ENCODE measurements around the gene MRPS12. TPM values are rescaled to one million over a fixed set of nuclear protein-coding genes. Genes with fewer than 3 reads are reported as not detected.
A peak's percentile ranks its signal among the peaks of the same experiment; 100 is the strongest.

The MRPS12 gene
- polyA plus RNA-seq, 3 donors, result 17.2 to 81.5 (median 73.0) TPM

DNA sequence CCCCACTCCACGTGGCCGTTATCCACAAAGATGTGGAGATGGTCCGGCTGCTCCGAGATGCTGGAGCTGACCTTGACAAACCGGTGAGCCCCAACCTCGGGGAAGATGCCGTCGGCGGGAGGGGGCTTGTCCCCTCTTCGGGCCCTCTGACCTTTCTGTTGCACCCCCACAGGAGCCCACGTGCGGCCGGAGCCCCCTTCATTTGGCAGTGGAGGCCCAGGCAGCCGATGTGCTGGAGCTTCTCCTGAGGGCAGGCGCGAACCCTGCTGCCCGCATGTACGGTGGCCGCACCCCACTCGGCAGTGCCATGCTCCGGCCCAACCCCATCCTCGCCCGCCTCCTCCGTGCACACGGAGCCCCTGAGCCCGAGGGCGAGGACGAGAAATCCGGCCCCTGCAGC, 23.5 kb upstream of the MRPS12 start:
- TF ChIP-seq, protein P1, sequence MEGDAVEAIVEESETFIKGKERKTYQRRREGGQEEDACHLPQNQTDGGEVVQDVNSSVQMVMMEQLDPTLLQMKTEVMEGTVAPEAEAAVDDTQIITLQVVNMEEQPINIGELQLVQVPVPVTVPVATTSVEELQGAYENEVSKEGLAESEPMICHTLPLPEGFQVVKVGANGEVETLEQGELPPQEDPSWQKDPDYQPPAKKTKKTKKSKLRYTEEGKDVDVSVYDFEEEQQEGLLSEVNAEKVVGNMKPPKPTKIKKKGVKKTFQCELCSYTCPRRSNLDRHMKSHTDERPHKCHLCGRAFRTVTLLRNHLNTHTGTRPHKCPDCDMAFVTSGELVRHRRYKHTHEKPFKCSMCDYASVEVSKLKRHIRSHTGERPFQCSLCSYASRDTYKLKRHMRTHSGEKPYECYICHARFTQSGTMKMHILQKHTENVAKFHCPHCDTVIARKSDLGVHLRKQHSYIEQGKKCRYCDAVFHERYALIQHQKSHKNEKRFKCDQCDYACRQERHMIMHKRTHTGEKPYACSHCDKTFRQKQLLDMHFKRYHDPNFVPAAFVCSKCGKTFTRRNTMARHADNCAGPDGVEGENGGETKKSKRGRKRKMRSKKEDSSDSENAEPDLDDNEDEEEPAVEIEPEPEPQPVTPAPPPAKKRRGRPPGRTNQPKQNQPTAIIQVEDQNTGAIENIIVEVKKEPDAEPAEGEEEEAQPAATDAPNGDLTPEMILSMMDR (IDR thresholded peaks at IDR 0.05), result no peak
- peak overlapping the region in 1 of 7 donors; percentile 31 for H3K27ac Mint-ChIP-seq
- peaks cover 43 to 58% of the 10 kb centered on the region in 2 donors for H3K36me3 Mint-ChIP-seq
- 98% methylated on average over 24 of the region's 29 CpGs for WGBS (ENCODE audit: insufficient coverage)
- H4K20me1 ChIP-seq (ENCODE audit: insufficient read depth, low read length), result no peaks in the 10 kb centered on the region
- no peak overlapping the region for H3K4me2 ChIP-seq (replicated peaks; ENCODE audit: extremely low read depth, low read length, poor library complexity, severe bottlenecking)
- intact Hi-C loops (cut with micrococcal nuclease), result no loop called here
- peaks cover 7% of the 10 kb centered on the region for H3K79me2 ChIP-seq (ENCODE audit: insufficient read depth, low read length)
- H3K4me1 ChIP-seq (ENCODE audit: control insufficient read depth in 1 of 2, insufficient read depth in 2 of 2, low read length in 2 of 2), result no peaks in the 10 kb centered on the region
- no peak overlapping the region for H2AFZ ChIP-seq (ENCODE audit: insufficient read depth, low read depth, low read length, poor library complexity, severe bottlenecking)
- no peak overlapping the region for H3K4me3 ChIP-seq (replicated peaks in 1 of 3; ENCODE audit: low read depth in 2 of 3, low read length in 3 of 3)
- no peak overlapping the region for H3K27ac ChIP-seq (ENCODE audit: low read depth in 1 of 2, low read length in 2 of 2)
- H3K4me3 Mint-ChIP-seq, result no peak overlapping the region
- peaks cover 0 to 4% (median 0%) of the 10 kb centered on the region in 3 donors for H3K27me3 Mint-ChIP-seq (ENCODE audit: low read depth in 3 of 3)
- no peak for DNase-seq
- H3K9me3 Mint-ChIP-seq, result peaks cover 0 to 5% (median 0%) of the 10 kb centered on the region in 7 donors
- H3K27me3 ChIP-seq (ENCODE audit: control insufficient read depth in 2 of 2, insufficient read depth in 2 of 2, low read length in 2 of 2), result no peaks in the 10 kb centered on the region
- peaks cover 42 to 45% of the 10 kb centered on the region in 2 donors for H3K36me3 ChIP-seq (replicated peaks in 1 of 2; ENCODE audit: control insufficient read depth in 1 of 2, insufficient read depth in 2 of 2, low read length in 2 of 2)
- H3K9me3 ChIP-seq (replicated peaks in 1 of 2; ENCODE audit: control insufficient read depth in 1 of 2, insufficient read depth in 1 of 2, low read length in 2 of 2), result no peaks in the 10 kb centered on the region
- H3K4me1 Mint-ChIP-seq, result no peaks in the 10 kb centered on the region
- H3K9ac ChIP-seq (ENCODE audit: insufficient read depth, low read length, poor library complexity, severe bottlenecking), result no peak overlapping the region

DNA sequence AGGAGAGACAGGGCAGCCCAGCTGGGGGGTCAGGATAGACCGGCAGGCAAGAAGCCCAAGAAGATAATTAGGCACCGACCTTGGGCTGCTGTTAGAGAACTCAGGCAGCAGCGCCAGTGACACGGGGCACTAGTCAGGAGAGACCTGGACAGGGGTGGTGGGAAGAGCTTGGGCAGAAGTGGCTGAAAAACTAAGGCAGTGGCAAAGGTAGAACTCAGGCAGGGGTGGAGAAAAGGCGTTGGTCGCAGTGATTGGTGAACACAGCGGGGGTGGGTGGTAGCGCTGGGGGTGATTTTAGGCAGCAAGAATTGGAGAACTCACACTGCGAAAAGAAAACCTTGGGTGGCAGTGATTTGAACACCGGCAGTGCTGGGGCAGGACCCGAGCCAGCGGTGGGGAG, 23.1 kb upstream of the MRPS12 start:
- peak overlapping the region in 2 of 7 donors; percentile 42 to 76 for H3K27ac Mint-ChIP-seq
- no peak for DNase-seq
- Histone ChIP-seq H3K4me3 (replicated peaks in 1 of 3; ENCODE audit: low read depth in 2 of 3, low read length in 3 of 3) (no peak overlapping the region), H3K4me1 (ENCODE audit: control insufficient read depth in 1 of 2, insufficient read depth in 2 of 2, low read length in 2 of 2) (no peaks in the 10 kb centered on the region), H3K4me2 (replicated peaks; ENCODE audit: extremely low read depth, low read length, poor library complexity, severe bottlenecking) (no peak overlapping the region), H3K9me3 (replicated peaks in 1 of 2; ENCODE audit: control insufficient read depth in 1 of 2, insufficient read depth in 1 of 2, low read length in 2 of 2) (no peaks in the 10 kb centered on the region), H3K27ac (ENCODE audit: low read depth in 1 of 2, low read length in 2 of 2) (no peak overlapping the region), H2AFZ (ENCODE audit: insufficient read depth, low read depth, low read length, poor library complexity, severe bottlenecking) (no peak overlapping the region), H3K27me3 (ENCODE audit: control insufficient read depth in 2 of 2, insufficient read depth in 2 of 2, low read length in 2 of 2) (no peaks in the 10 kb centered on the region), H4K20me1 (ENCODE audit: insufficient read depth, low read length) (no peaks in the 10 kb centered on the region), H3K79me2 (ENCODE audit: insufficient read depth, low read length) (peaks cover 3% of the 10 kb centered on the region), H3K36me3 (replicated peaks in 1 of 2; ENCODE audit: control insufficient read depth in 1 of 2, insufficient read depth in 2 of 2, low read length in 2 of 2) (peaks cover 42 to 45% of the 10 kb centered on the region in 2 donors), H3K9ac (ENCODE audit: insufficient read depth, low read length, poor library complexity, severe bottlenecking) (no peak overlapping the region)
- H3K36me3 Mint-ChIP-seq, result peaks cover 43 to 58% of the 10 kb centered on the region in 2 donors
- 95% methylated on average over 12 of the region's 12 CpGs for WGBS (ENCODE audit: insufficient coverage)
- no peak overlapping the region for H3K4me3 Mint-ChIP-seq
- TF ChIP-seq, protein P1 (IDR thresholded peaks at IDR 0.05), result no peak
- H3K9me3 Mint-ChIP-seq, result peaks cover 0 to 5% (median 0%) of the 10 kb centered on the region in 7 donors
- H3K27me3 Mint-ChIP-seq (ENCODE audit: low read depth in 3 of 3), result peaks cover 0 to 6% (median 0%) of the 10 kb centered on the region in 3 donors
- H3K4me1 Mint-ChIP-seq, result no peaks in the 10 kb centered on the region
- intact Hi-C loops (cut with micrococcal nuclease), result no loop called here
